ENCODE measurements around the gene TTBK1.

TTBK1 gene

GRCh38 chr6:43307451-43308100, 64.3 kb downstream of the TTBK1 start:
- TF ChIP-seq TCF12 (IDR thresholded peaks at IDR 0.05; ENCODE audit: low read depth) (no peak), ZBTB7A (IDR thresholded peaks at IDR 0.05; ENCODE audit: low read depth) (no peak), CREB1 (IDR thresholded peaks at IDR 0.05; ENCODE audit: low read depth) (no peak), NFIC (IDR thresholded peaks at IDR 0.05) (no peak), EP300 (IDR thresholded peaks at IDR 0.05; ENCODE audit: borderline replicate concordance) (no peak), EGR1 (IDR thresholded peaks at IDR 0.05) (no peak), YY1 (IDR thresholded peaks at IDR 0.05; ENCODE audit: low read depth) (no peak), REST (IDR thresholded peaks at IDR 0.05; ENCODE audit: low read depth) (no peak), TEAD4 (IDR thresholded peaks at IDR 0.05) (no peak), CEBPB (IDR thresholded peaks at IDR 0.05) (no peak), RAD21 (IDR thresholded peaks at IDR 0.05; ENCODE audit: low read depth) (no peak), TAF1 (IDR thresholded peaks at IDR 0.05; ENCODE audit: low read depth) (no peak), FOXM1 (IDR thresholded peaks at IDR 0.05; ENCODE audit: borderline replicate concordance, low read depth) (no peak)
- TF ChIP-seq, protein P1, sequence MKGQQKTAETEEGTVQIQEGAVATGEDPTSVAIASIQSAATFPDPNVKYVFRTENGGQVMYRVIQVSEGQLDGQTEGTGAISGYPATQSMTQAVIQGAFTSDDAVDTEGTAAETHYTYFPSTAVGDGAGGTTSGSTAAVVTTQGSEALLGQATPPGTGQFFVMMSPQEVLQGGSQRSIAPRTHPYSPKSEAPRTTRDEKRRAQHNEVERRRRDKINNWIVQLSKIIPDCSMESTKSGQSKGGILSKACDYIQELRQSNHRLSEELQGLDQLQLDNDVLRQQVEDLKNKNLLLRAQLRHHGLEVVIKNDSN (IDR thresholded peaks at IDR 0.05) = no peak
- TF ChIP-seq, protein P2, sequence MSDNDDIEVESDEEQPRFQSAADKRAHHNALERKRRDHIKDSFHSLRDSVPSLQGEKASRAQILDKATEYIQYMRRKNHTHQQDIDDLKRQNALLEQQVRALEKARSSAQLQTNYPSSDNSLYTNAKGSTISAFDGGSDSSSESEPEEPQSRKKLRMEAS (IDR thresholded peaks at IDR 0.05) = no peak

DNA sequence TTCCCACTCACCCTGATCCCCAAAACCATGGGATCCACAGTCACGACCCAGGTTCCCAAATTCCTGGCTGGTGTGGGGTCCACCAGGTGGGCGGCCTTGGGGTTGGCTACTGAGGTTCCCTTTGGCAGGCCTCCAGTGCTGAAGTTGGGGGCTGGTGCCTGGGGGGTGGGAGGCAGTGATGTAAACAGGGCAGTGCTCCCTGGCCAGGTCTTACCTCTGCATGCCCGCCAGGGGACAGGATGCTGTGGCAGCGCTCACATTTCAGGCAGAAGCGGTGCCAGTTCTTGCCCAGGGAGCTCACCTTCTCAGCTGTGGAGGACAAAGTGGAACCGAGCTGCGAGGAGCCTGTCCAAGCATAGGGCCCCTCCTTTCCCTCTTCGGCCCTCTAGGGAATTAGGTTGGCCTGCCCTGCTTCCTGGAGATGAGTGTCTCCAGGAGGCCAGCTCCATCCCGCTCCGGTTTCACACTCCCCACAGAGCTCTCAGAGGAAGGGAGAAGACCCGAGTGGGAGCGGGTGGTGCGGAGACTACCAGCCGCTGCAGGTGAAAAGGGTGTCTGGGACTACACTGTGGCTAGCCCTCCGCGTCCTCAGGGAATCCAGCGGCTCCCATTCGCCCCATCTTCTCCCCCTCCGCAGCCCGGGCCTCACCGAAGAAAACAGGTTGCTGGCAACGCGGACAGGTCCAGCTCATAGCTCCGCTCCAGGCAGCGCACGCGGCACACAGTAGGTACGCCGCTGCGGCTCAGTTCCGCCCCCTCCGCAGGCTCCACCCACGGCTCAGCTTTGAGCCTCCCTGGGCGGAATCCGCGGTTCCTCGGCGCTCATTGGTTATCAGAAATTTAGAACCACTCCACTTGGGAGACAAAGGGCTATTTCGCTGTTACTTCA, 65.1 kb downstream of the TTBK1 start, which contains the start of gene CRIP3:
Gene CRIP3, minus strand, starts transcription at position 726 of the 889 bp plus-strand sequence. Its CDS starts 34 bp downstream, at position 692.
- TF ChIP-seq RAD21 (IDR thresholded peaks at IDR 0.05; ENCODE audit: low read depth) = no peak
- TF ChIP-seq CEBPB (IDR thresholded peaks at IDR 0.05) = no peak
- no peak for TF ChIP-seq REST (IDR thresholded peaks at IDR 0.05; ENCODE audit: low read depth)
- no peak for TF ChIP-seq TCF12 (IDR thresholded peaks at IDR 0.05; ENCODE audit: low read depth)
- no peak for TF ChIP-seq FOXM1 (IDR thresholded peaks at IDR 0.05; ENCODE audit: borderline replicate concordance, low read depth)
- no peak for TF ChIP-seq EP300 (IDR thresholded peaks at IDR 0.05; ENCODE audit: borderline replicate concordance)
- TF ChIP-seq, protein P2 (IDR thresholded peaks at IDR 0.05) = no peak
- TF ChIP-seq CREB1 (IDR thresholded peaks at IDR 0.05; ENCODE audit: low read depth) = no peak
- no peak for TF ChIP-seq ZBTB7A (IDR thresholded peaks at IDR 0.05; ENCODE audit: low read depth)
- no peak for TF ChIP-seq NFIC (IDR thresholded peaks at IDR 0.05)
- TF ChIP-seq TEAD4 (IDR thresholded peaks at IDR 0.05) = no peak
- TF ChIP-seq, protein P1 (IDR thresholded peaks at IDR 0.05) = no peak
- no peak for TF ChIP-seq TAF1 (IDR thresholded peaks at IDR 0.05; ENCODE audit: low read depth)
- TF ChIP-seq YY1 (IDR thresholded peaks at IDR 0.05; ENCODE audit: low read depth) = no peak
- no peak for TF ChIP-seq EGR1 (IDR thresholded peaks at IDR 0.05)

DNA sequence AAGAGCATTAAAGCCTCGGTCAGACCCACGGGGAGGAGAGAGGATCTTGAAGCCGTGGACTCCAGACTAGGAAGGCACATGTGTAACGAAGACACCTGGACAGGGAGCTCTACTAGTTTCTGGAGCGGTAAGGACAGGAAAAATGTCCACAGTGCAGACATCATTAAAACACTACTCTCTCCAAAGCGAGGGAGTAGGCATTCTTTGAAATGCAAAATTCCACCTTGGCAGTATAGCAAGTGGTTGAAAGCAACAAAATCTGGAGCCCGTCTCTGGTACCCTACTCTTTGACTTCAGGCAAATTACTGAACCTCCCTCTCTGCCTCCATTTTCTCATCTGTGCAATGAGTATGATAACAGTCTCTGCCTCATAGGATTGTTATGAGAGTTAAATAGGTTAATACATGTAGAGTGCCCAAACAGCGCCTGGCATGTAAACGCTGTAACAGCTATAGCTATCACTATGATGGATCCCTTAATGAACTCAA, 65.8 kb downstream of the TTBK1 start:
- TF ChIP-seq CEBPB (IDR thresholded peaks at IDR 0.05) = no peak
- TF ChIP-seq FOXM1 (IDR thresholded peaks at IDR 0.05; ENCODE audit: borderline replicate concordance, low read depth) = no peak
- TF ChIP-seq TCF12 (IDR thresholded peaks at IDR 0.05; ENCODE audit: low read depth) = no peak
- TF ChIP-seq RAD21 (IDR thresholded peaks at IDR 0.05; ENCODE audit: low read depth) = no peak
- TF ChIP-seq EGR1 (IDR thresholded peaks at IDR 0.05) = no peak
- TF ChIP-seq, protein P2 (IDR thresholded peaks at IDR 0.05) = no peak
- TF ChIP-seq, protein P1 (IDR thresholded peaks at IDR 0.05) = no peak
- TF ChIP-seq NFIC (IDR thresholded peaks at IDR 0.05) = no peak
- TF ChIP-seq EP300 (IDR thresholded peaks at IDR 0.05; ENCODE audit: borderline replicate concordance) = no peak
- no peak for TF ChIP-seq TAF1 (IDR thresholded peaks at IDR 0.05; ENCODE audit: low read depth)
- TF ChIP-seq TEAD4 (IDR thresholded peaks at IDR 0.05) = no peak
- TF ChIP-seq REST (IDR thresholded peaks at IDR 0.05; ENCODE audit: low read depth) = no peak
- TF ChIP-seq ZBTB7A (IDR thresholded peaks at IDR 0.05; ENCODE audit: low read depth) = no peak
- no peak for TF ChIP-seq YY1 (IDR thresholded peaks at IDR 0.05; ENCODE audit: low read depth)
- no peak for TF ChIP-seq CREB1 (IDR thresholded peaks at IDR 0.05; ENCODE audit: low read depth)

All from Ishikawa (cell line).